ENCODE data around the gene LONP2. TPM values are rescaled to one million over a fixed set of nuclear protein-coding genes. Genes with fewer than 3 reads are reported as not detected.
A peak's percentile ranks its signal among the peaks of the same experiment; 100 is the strongest.

The LONP2 gene
- total and polyA plus RNA-seq, 2 of the 13 experiments (the other 11 are each of a cell fraction or from before 2014, with no cell fraction given) = 39.2 to 63.3 TPM

DNA sequence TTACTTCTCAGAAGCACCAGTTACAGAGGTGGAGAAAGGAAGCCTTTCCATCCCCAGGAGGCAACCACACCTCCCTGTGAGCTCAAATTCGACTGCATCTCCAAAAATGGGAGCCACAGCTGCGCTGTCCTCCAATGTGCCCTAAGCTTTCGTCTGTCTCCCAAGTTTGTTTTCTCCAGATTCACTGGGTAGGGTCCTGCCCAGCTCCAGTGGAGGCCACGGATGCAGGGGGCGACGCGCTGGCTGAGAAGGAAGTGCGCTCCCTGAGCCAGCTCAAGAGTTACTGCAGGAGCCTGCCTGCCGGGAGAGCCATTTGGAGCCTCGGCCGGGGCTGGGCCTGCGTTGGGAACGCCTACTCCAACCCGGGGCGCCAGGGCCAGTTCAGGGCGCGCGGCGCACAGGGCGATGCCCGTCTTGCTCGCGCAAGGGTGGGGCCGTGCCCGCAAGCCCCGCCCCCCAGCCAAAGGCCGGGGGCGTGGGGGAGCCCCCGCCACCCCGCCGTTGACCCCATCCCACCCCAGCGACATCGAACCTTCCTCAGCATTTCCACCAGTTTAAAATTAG, 121.6 kb downstream of the LONP2 start (continued):
- TF ChIP-seq, protein P1, sequence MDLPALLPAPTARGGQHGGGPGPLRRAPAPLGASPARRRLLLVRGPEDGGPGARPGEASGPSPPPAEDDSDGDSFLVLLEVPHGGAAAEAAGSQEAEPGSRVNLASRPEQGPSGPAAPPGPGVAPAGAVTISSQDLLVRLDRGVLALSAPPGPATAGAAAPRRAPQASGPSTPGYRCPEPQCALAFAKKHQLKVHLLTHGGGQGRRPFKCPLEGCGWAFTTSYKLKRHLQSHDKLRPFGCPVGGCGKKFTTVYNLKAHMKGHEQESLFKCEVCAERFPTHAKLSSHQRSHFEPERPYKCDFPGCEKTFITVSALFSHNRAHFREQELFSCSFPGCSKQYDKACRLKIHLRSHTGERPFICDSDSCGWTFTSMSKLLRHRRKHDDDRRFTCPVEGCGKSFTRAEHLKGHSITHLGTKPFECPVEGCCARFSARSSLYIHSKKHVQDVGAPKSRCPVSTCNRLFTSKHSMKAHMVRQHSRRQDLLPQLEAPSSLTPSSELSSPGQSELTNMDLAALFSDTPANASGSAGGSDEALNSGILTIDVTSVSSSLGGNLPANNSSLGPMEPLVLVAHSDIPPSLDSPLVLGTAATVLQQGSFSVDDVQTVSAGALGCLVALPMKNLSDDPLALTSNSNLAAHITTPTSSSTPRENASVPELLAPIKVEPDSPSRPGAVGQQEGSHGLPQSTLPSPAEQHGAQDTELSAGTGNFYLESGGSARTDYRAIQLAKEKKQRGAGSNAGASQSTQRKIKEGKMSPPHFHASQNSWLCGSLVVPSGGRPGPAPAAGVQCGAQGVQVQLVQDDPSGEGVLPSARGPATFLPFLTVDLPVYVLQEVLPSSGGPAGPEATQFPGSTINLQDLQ (CRISPR knock-in tag; IDR thresholded peaks at IDR 0.05) = no peak
- TF ChIP-seq, protein P2, sequence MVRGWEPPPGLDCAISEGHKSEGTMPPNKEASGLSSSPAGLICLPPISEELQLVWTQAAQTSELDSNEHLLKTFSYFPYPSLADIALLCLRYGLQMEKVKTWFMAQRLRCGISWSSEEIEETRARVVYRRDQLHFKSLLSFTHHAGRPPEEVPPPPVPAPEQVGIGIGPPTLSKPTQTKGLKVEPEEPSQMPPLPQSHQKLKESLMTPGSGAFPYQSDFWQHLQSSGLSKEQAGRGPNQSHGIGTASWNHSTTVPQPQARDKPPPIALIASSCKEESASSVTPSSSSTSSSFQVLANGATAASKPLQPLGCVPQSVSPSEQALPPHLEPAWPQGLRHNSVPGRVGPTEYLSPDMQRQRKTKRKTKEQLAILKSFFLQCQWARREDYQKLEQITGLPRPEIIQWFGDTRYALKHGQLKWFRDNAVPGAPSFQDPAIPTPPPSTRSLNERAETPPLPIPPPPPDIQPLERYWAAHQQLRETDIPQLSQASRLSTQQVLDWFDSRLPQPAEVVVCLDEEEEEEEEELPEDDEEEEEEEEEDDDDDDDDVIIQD (CRISPR knock-in tag; IDR thresholded peaks at IDR 0.05; ENCODE audit: low read depth) = no peak
- TF ChIP-seq ASH2L (IDR thresholded peaks at IDR 0.05; ENCODE audit: insufficient read length, low read depth, low read length) (no peak), ZFX (CRISPR knock-in tag; IDR thresholded peaks at IDR 0.05; ENCODE audit: low read depth) (peak; percentile 74), ADNP (CRISPR knock-in tag; IDR thresholded peaks at IDR 0.05) (no peak), ZFP62 (CRISPR knock-in tag; IDR thresholded peaks at IDR 0.05) (no peak), ZNF124 (CRISPR knock-in tag; IDR thresholded peaks at IDR 0.05) (no peak), TARDBP (CRISPR knock-in tag; IDR thresholded peaks at IDR 0.05) (no peak; the same call in 1 of the 2 replicates), NR3C1 (CRISPR knock-in tag; IDR thresholded peaks at IDR 0.05) (no peak), ZNF557 (CRISPR knock-in tag; IDR thresholded peaks at IDR 0.05) (peak; percentile 87; the same call in 1 of the 2 replicates), CHD2 (IDR thresholded peaks at IDR 0.05; ENCODE audit: low read depth, low read length) (no peak), ZNF33A (CRISPR knock-in tag; IDR thresholded peaks at IDR 0.05; ENCODE audit: borderline replicate concordance) (no peak), HNRNPL (IDR thresholded peaks at IDR 0.05; ENCODE audit: low read depth, low read length) (peak; percentile 66; the same call in 1 of the 2 replicates), ISL2 (CRISPR knock-in tag; IDR thresholded peaks at IDR 0.05) (peak; percentile 80), KLF16 (CRISPR knock-in tag; IDR thresholded peaks at IDR 0.05) (peak in 1 of 2 experiments; percentile 87; a peak in 2 of 4 replicates), ZNF549 (CRISPR knock-in tag; IDR thresholded peaks at IDR 0.05) (no peak), SRY (CRISPR knock-in tag; IDR thresholded peaks at IDR 0.05) (peak; percentile 83; the same call in 1 of the 2 replicates)
- TF ChIP-seq, protein P3, sequence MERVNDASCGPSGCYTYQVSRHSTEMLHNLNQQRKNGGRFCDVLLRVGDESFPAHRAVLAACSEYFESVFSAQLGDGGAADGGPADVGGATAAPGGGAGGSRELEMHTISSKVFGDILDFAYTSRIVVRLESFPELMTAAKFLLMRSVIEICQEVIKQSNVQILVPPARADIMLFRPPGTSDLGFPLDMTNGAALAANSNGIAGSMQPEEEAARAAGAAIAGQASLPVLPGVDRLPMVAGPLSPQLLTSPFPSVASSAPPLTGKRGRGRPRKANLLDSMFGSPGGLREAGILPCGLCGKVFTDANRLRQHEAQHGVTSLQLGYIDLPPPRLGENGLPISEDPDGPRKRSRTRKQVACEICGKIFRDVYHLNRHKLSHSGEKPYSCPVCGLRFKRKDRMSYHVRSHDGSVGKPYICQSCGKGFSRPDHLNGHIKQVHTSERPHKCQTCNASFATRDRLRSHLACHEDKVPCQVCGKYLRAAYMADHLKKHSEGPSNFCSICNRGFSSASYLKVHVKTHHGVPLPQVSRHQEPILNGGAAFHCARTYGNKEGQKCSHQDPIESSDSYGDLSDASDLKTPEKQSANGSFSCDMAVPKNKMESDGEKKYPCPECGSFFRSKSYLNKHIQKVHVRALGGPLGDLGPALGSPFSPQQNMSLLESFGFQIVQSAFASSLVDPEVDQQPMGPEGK (CRISPR knock-in tag; IDR thresholded peaks at IDR 0.05) = peak; percentile 98
- TF ChIP-seq, protein P4, sequence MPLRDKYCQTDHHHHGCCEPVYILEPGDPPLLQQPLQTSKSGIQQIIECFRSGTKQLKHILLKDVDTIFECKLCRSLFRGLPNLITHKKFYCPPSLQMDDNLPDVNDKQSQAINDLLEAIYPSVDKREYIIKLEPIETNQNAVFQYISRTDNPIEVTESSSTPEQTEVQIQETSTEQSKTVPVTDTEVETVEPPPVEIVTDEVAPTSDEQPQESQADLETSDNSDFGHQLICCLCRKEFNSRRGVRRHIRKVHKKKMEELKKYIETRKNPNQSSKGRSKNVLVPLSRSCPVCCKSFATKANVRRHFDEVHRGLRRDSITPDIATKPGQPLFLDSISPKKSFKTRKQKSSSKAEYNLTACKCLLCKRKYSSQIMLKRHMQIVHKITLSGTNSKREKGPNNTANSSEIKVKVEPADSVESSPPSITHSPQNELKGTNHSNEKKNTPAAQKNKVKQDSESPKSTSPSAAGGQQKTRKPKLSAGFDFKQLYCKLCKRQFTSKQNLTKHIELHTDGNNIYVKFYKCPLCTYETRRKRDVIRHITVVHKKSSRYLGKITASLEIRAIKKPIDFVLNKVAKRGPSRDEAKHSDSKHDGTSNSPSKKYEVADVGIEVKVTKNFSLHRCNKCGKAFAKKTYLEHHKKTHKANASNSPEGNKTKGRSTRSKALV (CRISPR knock-in tag; IDR thresholded peaks at IDR 0.05) = peak; percentile 95; the same call in 1 of the 2 replicates
- TF ChIP-seq, protein P5, sequence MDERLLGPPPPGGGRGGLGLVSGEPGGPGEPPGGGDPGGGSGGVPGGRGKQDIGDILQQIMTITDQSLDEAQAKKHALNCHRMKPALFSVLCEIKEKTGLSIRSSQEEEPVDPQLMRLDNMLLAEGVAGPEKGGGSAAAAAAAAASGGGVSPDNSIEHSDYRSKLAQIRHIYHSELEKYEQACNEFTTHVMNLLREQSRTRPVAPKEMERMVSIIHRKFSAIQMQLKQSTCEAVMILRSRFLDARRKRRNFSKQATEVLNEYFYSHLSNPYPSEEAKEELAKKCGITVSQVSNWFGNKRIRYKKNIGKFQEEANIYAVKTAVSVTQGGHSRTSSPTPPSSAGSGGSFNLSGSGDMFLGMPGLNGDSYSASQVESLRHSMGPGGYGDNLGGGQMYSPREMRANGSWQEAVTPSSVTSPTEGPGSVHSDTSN (CRISPR knock-in tag; IDR thresholded peaks at IDR 0.05) = no peak
- TF ChIP-seq, protein P6, sequence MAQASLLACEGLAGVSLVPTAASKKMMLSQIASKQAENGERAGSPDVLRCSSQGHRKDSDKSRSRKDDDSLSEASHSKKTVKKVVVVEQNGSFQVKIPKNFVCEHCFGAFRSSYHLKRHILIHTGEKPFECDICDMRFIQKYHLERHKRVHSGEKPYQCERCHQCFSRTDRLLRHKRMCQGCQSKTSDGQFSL (CRISPR knock-in tag; IDR thresholded peaks at IDR 0.05) = no peak
